ENCODE data around the gene HECW1. TPM values are rescaled to one million over a fixed set of nuclear protein-coding genes. Genes with fewer than 3 reads are reported as not detected.

HECW1 gene
- total RNA-seq, 1 experiment from 2014 or later: 1.8 TPM

- H3K9me3 ChIP-seq: no peaks in the 10 kb centered on the region
- H3K36me3 ChIP-seq (ENCODE audit: control insufficient read depth, insufficient read depth, low read length): no peaks in the 10 kb centered on the region
- BruUV-seq (replicated peaks): no TSS peak
- no peak overlapping the region for H3K4me3 ChIP-seq (ENCODE audit: low read depth, low read length)
- no peak overlapping the region for H3K4me3 Mint-ChIP-seq (ENCODE audit: unreplicated experiment)
- no peaks in the 10 kb centered on the region for H3K9me3 Mint-ChIP-seq (ENCODE audit: unreplicated experiment)
- CTCF ChIA-PET: no interaction called here
- no peaks in the 10 kb centered on the region for H3K27me3 ChIP-seq (replicated peaks; ENCODE audit: control insufficient read depth, insufficient read depth, low read length)
- intact Hi-C loops (cut with micrococcal nuclease; ENCODE audit: unreplicated experiment): no loop called here
- POLR2A ChIA-PET: no interaction called here
- H3K36me3 Mint-ChIP-seq (ENCODE audit: insufficient read depth, unreplicated experiment): no peaks in the 10 kb centered on the region
- no peaks in the 10 kb centered on the region for H3K27me3 Mint-ChIP-seq (ENCODE audit: insufficient read depth, unreplicated experiment)
- H3K27ac Mint-ChIP-seq (ENCODE audit: unreplicated experiment): no peak overlapping the region
- TF ChIP-seq CTCF (IDR thresholded peaks at IDR 0.05; ENCODE audit: insufficient read depth in 1 of 2, low read depth in 1 of 2, low read length in 1 of 2, severe bottlenecking in 1 of 2, unreplicated experiment in 1 of 2): no peak
- no peak for DNase-seq
- H3K4me1 Mint-ChIP-seq (ENCODE audit: low read depth, unreplicated experiment): peaks cover 7% of the 10 kb centered on the region
- 0 out of 2 replicates have a peak, but pooled peaks cover 6% of the 10 kb centered on the region for H3K4me1 ChIP-seq
These were observed 396.0 kb downstream of the HECW1 start for GRCh38 chr7:43508461-43508860.

GRCh38 chr7:43509906-43510305 lies 397.5 kb downstream of the HECW1 start:
- no peak overlapping the region for H3K4me3 ChIP-seq (ENCODE audit: low read depth, low read length)
- TF ChIP-seq CTCF (IDR thresholded peaks at IDR 0.05; ENCODE audit: insufficient read depth in 1 of 2, low read depth in 1 of 2, low read length in 1 of 2, severe bottlenecking in 1 of 2, unreplicated experiment in 1 of 2): no peak
- DNase-seq: no peak
- intact Hi-C loops (cut with micrococcal nuclease; ENCODE audit: unreplicated experiment): loop anchor here (2.0 kb wide), 1 partner anchor 53 kb away; no protein-coding TSS in a partner anchor
- BruUV-seq (replicated peaks): no TSS peak
- Mint-ChIP-seq H3K27me3 (ENCODE audit: insufficient read depth, unreplicated experiment) (no peaks in the 10 kb centered on the region), H3K36me3 (ENCODE audit: insufficient read depth, unreplicated experiment) (no peaks in the 10 kb centered on the region), H3K27ac (ENCODE audit: unreplicated experiment) (no peak overlapping the region), H3K9me3 (ENCODE audit: unreplicated experiment) (no peaks in the 10 kb centered on the region), H3K4me3 (ENCODE audit: unreplicated experiment) (no peak overlapping the region), H3K4me1 (ENCODE audit: low read depth, unreplicated experiment) (peaks cover 7% of the 10 kb centered on the region)
- ChIA-PET POLR2A (no interaction called here), CTCF (interaction anchor here (1.6 kb wide), 1 partner anchor 54 kb away, joined by 8 read pairs; no protein-coding TSS in a partner anchor)
- H3K9me3 ChIP-seq: no peaks in the 10 kb centered on the region
- no peaks in the 10 kb centered on the region for H3K36me3 ChIP-seq (ENCODE audit: control insufficient read depth, insufficient read depth, low read length)
- 0 out of 2 replicates have a peak, but pooled peaks cover 6% of the 10 kb centered on the region for H3K4me1 ChIP-seq
- H3K27me3 ChIP-seq (replicated peaks; ENCODE audit: control insufficient read depth, insufficient read depth, low read length): no peaks in the 10 kb centered on the region

GRCh38 chr7:43511029-43511428 lies 398.6 kb downstream of the HECW1 start:
- Histone ChIP-seq H3K27me3 (replicated peaks; ENCODE audit: control insufficient read depth, insufficient read depth, low read length) (no peaks in the 10 kb centered on the region), H3K4me3 (ENCODE audit: low read depth, low read length) (no peak overlapping the region), H3K9me3 (no peaks in the 10 kb centered on the region), H3K4me1 (0 out of 2 replicates have a peak, but pooled peaks cover 6% of the 10 kb centered on the region), H3K36me3 (ENCODE audit: control insufficient read depth, insufficient read depth, low read length) (no peaks in the 10 kb centered on the region)
- ChIA-PET POLR2A (no interaction called here), CTCF (interaction anchor here (0.7 to 1.8 kb wide), 5 partner anchors 10 to 72 kb away, joined by 4 to 10 read pairs (median 5); partner anchors contain the start of gene STK17A)
- Mint-ChIP-seq H3K9me3 (ENCODE audit: unreplicated experiment) (no peaks in the 10 kb centered on the region), H3K4me3 (ENCODE audit: unreplicated experiment) (no peak overlapping the region), H3K4me1 (ENCODE audit: low read depth, unreplicated experiment) (peaks cover 7% of the 10 kb centered on the region), H3K27me3 (ENCODE audit: insufficient read depth, unreplicated experiment) (no peaks in the 10 kb centered on the region), H3K27ac (ENCODE audit: unreplicated experiment) (no peak overlapping the region), H3K36me3 (ENCODE audit: insufficient read depth, unreplicated experiment) (no peaks in the 10 kb centered on the region)
- peak; percentile 38 to 51 for TF ChIP-seq CTCF (IDR thresholded peaks at IDR 0.05; ENCODE audit: insufficient read depth in 1 of 2, low read depth in 1 of 2, low read length in 1 of 2, severe bottlenecking in 1 of 2, unreplicated experiment in 1 of 2)
- DNase-seq: peak; percentile 50 to 52
- intact Hi-C loops (cut with micrococcal nuclease; ENCODE audit: unreplicated experiment): loop anchor here (1.0 to 2.0 kb wide), 3 partner anchors 9 to 54 kb away; no protein-coding TSS in a partner anchor
- no TSS peak for BruUV-seq (replicated peaks)
